ENCODE measurements around the gene ZNF891. TPM values are rescaled to one million over a fixed set of nuclear protein-coding genes. Genes with fewer than 3 reads are reported as not detected.

Gene ZNF891
- total RNA-seq, 1 experiment from 2014 or later: 3.8 TPM

DNA sequence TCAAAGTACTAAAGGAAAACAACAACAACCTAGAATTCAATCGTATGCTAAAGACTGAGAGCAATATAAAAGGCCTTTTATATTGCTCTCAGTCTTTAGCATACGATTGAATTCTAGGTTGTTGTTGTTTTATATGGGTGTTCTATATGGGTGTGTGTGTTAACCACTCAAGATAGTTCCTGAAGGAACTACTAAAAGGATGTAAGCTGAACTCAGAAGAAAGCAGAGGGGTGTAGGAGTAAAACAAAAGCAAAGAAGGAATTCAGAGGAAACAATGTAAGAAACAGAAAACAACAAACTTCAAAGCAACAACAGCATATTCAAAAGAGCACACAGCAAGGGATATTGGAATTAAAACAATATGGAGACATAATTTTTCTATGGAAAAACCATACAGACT lies 5.4 kb downstream of the ZNF891 start (continued):
- TF ChIP-seq JUN (CRISPR knock-in tag; IDR thresholded peaks at IDR 0.05): no peak
- no peak for TF ChIP-seq NR2C2 (CRISPR knock-in tag; IDR thresholded peaks at IDR 0.05)
- TF ChIP-seq, protein P1, sequence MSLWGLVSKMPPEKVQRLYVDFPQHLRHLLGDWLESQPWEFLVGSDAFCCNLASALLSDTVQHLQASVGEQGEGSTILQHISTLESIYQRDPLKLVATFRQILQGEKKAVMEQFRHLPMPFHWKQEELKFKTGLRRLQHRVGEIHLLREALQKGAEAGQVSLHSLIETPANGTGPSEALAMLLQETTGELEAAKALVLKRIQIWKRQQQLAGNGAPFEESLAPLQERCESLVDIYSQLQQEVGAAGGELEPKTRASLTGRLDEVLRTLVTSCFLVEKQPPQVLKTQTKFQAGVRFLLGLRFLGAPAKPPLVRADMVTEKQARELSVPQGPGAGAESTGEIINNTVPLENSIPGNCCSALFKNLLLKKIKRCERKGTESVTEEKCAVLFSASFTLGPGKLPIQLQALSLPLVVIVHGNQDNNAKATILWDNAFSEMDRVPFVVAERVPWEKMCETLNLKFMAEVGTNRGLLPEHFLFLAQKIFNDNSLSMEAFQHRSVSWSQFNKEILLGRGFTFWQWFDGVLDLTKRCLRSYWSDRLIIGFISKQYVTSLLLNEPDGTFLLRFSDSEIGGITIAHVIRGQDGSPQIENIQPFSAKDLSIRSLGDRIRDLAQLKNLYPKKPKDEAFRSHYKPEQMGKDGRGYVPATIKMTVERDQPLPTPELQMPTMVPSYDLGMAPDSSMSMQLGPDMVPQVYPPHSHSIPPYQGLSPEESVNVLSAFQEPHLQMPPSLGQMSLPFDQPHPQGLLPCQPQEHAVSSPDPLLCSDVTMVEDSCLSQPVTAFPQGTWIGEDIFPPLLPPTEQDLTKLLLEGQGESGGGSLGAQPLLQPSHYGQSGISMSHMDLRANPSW (CRISPR knock-in tag; conservative IDR thresholded peaks at IDR 0.05; ENCODE audit: low read depth): no peak
- no peak for TF ChIP-seq ATF1 (CRISPR knock-in tag; IDR thresholded peaks at IDR 0.05)
- no peak for TF ChIP-seq ZNF263 (CRISPR knock-in tag; IDR thresholded peaks at IDR 0.05; ENCODE audit: low read depth)
- no peak for TF ChIP-seq OVOL2 (CRISPR knock-in tag; IDR thresholded peaks at IDR 0.05; ENCODE audit: borderline replicate concordance)

DNA sequence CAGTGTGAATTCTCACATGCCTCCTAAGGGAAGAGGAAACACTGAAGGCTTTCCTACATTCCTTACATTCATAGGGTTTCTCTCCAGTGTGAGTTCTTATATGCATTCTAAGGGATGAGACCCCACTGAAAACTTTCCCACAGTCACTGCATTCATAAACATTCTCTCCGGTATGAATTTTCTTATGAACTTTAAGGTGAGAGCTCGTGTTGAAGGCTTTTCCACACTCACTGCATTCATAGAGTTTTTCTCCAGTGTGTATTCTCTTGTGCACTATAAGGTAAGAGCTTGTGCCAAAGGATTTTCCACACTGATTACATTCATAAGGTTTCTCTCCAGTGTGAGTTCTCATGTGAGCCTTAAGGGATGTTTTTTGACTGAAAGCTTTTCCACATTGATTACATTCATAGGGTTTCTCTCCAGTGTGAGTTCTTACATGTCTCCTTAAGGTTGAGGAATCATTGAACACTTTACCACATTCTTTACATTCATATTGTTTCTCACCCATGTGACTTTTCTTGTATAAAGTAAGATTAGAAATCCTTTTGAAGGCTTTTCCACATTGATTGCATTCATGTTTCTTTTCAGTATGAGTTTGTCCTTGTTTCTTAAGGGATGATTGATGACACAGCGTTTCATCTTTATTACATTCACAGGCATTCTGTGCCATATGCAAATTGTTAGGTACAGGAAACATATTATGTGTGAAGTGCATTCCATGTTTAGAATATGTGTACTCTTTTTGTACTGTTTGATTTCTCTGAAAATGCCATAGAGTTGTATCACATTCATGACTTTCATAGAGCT lies 9.5 kb downstream of the ZNF891 start:
- Mint-ChIP-seq H3K27ac (no peak overlapping the region), H3K4me3 (no peak overlapping the region), H3K4me1 (no peaks in the 10 kb centered on the region), H3K9me3 (peaks cover 92% of the 10 kb centered on the region), H3K36me3 (peaks cover 97% of the 10 kb centered on the region), H3K27me3 (ENCODE audit: low read depth) (peaks cover 11% of the 10 kb centered on the region)
- ATAC-seq (no peak), DNase-seq (ENCODE audit: low spot score) (no peak)
- ChIA-PET POLR2A (no interaction called here), CTCF (no interaction called here)
- TF ChIP-seq, protein P2, sequence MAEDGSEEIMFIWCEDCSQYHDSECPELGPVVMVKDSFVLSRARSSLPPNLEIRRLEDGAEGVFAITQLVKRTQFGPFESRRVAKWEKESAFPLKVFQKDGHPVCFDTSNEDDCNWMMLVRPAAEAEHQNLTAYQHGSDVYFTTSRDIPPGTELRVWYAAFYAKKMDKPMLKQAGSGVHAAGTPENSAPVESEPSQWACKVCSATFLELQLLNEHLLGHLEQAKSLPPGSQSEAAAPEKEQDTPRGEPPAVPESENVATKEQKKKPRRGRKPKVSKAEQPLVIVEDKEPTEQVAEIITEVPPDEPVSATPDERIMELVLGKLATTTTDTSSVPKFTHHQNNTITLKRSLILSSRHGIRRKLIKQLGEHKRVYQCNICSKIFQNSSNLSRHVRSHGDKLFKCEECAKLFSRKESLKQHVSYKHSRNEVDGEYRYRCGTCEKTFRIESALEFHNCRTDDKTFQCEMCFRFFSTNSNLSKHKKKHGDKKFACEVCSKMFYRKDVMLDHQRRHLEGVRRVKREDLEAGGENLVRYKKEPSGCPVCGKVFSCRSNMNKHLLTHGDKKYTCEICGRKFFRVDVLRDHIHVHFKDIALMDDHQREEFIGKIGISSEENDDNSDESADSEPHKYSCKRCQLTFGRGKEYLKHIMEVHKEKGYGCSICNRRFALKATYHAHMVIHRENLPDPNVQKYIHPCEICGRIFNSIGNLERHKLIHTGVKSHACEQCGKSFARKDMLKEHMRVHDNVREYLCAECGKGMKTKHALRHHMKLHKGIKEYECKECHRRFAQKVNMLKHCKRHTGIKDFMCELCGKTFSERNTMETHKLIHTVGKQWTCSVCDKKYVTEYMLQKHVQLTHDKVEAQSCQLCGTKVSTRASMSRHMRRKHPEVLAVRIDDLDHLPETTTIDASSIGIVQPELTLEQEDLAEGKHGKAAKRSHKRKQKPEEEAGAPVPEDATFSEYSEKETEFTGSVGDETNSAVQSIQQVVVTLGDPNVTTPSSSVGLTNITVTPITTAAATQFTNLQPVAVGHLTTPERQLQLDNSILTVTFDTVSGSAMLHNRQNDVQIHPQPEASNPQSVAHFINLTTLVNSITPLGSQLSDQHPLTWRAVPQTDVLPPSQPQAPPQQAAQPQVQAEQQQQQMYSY (CRISPR knock-in tag; IDR thresholded peaks at IDR 0.05): no peak
- TF ChIP-seq JAZF1 (CRISPR knock-in tag; IDR thresholded peaks at IDR 0.05) (no peak), SMAD3 (CRISPR knock-in tag; IDR thresholded peaks at IDR 0.05; ENCODE audit: borderline replicate concordance) (no peak), ZBTB21 (CRISPR knock-in tag; IDR thresholded peaks at IDR 0.05; ENCODE audit: borderline replicate concordance) (no peak), RORB (CRISPR knock-in tag; IDR thresholded peaks at IDR 0.05) (no peak), ZNF232 (CRISPR knock-in tag; IDR thresholded peaks at IDR 0.05) (no peak), ESRRA (CRISPR knock-in tag; IDR thresholded peaks at IDR 0.05; ENCODE audit: borderline replicate concordance) (no peak)
- TF ChIP-seq, protein P3, sequence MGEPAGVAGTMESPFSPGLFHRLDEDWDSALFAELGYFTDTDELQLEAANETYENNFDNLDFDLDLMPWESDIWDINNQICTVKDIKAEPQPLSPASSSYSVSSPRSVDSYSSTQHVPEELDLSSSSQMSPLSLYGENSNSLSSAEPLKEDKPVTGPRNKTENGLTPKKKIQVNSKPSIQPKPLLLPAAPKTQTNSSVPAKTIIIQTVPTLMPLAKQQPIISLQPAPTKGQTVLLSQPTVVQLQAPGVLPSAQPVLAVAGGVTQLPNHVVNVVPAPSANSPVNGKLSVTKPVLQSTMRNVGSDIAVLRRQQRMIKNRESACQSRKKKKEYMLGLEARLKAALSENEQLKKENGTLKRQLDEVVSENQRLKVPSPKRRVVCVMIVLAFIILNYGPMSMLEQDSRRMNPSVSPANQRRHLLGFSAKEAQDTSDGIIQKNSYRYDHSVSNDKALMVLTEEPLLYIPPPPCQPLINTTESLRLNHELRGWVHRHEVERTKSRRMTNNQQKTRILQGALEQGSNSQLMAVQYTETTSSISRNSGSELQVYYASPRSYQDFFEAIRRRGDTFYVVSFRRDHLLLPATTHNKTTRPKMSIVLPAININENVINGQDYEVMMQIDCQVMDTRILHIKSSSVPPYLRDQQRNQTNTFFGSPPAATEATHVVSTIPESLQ (CRISPR knock-in tag; IDR thresholded peaks at IDR 0.05): no peak
- TF ChIP-seq, protein P4, sequence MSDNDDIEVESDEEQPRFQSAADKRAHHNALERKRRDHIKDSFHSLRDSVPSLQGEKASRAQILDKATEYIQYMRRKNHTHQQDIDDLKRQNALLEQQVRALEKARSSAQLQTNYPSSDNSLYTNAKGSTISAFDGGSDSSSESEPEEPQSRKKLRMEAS (CRISPR knock-in tag; IDR thresholded peaks at IDR 0.05): no peak
- TF ChIP-seq, protein P5, sequence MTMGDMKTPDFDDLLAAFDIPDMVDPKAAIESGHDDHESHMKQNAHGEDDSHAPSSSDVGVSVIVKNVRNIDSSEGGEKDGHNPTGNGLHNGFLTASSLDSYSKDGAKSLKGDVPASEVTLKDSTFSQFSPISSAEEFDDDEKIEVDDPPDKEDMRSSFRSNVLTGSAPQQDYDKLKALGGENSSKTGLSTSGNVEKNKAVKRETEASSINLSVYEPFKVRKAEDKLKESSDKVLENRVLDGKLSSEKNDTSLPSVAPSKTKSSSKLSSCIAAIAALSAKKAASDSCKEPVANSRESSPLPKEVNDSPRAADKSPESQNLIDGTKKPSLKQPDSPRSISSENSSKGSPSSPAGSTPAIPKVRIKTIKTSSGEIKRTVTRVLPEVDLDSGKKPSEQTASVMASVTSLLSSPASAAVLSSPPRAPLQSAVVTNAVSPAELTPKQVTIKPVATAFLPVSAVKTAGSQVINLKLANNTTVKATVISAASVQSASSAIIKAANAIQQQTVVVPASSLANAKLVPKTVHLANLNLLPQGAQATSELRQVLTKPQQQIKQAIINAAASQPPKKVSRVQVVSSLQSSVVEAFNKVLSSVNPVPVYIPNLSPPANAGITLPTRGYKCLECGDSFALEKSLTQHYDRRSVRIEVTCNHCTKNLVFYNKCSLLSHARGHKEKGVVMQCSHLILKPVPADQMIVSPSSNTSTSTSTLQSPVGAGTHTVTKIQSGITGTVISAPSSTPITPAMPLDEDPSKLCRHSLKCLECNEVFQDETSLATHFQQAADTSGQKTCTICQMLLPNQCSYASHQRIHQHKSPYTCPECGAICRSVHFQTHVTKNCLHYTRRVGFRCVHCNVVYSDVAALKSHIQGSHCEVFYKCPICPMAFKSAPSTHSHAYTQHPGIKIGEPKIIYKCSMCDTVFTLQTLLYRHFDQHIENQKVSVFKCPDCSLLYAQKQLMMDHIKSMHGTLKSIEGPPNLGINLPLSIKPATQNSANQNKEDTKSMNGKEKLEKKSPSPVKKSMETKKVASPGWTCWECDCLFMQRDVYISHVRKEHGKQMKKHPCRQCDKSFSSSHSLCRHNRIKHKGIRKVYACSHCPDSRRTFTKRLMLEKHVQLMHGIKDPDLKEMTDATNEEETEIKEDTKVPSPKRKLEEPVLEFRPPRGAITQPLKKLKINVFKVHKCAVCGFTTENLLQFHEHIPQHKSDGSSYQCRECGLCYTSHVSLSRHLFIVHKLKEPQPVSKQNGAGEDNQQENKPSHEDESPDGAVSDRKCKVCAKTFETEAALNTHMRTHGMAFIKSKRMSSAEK (CRISPR knock-in tag; IDR thresholded peaks at IDR 0.05; ENCODE audit: borderline replicate concordance): no peak
- TF ChIP-seq, protein P6, sequence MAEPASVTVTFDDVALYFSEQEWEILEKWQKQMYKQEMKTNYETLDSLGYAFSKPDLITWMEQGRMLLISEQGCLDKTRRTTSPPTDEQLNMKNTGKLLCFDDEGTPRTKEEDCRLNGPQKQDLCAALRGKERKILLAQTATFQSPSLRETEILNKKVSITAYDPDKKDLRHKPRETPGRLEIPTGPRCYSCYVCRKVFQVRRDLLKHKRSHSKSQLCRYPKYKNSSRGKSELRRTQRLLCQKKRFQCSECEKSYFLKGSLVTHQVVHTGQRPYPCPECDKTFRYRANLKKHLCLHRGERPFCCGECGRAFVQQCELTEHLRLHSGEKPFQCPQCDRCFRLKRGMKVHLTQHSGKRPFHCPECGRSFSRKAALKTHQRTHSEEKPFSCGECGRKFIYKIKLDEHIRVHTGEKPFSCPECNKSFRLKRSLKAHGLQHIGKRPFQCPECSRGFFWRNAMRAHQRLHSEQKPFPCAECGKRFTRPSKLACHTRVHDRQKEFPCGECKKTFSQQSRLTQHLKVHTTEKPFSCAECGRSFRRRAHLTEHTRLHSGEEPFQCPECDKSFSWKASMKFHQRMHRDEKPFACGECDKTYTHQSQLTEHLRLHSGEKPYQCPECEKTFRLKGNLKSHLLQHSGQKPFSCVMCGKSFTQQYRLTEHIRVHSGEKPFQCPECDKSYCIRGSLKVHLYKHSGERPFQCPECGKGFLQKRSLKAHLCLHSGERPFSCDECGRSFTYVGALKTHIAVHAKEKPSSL (CRISPR knock-in tag; conservative IDR thresholded peaks at IDR 0.05): no peak
- TF ChIP-seq, protein P7, sequence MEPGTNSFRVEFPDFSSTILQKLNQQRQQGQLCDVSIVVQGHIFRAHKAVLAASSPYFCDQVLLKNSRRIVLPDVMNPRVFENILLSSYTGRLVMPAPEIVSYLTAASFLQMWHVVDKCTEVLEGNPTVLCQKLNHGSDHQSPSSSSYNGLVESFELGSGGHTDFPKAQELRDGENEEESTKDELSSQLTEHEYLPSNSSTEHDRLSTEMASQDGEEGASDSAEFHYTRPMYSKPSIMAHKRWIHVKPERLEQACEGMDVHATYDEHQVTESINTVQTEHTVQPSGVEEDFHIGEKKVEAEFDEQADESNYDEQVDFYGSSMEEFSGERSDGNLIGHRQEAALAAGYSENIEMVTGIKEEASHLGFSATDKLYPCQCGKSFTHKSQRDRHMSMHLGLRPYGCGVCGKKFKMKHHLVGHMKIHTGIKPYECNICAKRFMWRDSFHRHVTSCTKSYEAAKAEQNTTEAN (CRISPR knock-in tag; IDR thresholded peaks at IDR 0.05): no peak
